ENCODE results near the gene DCAF11. TPM values are rescaled to one million over a fixed set of nuclear protein-coding genes. Genes with fewer than 3 reads are reported as not detected.

Gene DCAF11
- total RNA-seq, 2 donors from 2014 or later = 32.2 to 37.1 TPM

- intact Hi-C loops (cut with DNase I) = no loop called here
- DNase-seq (ENCODE audit: low spot score) = no peak
Measured at GRCh38 chr14:24149302-24149969, 34.9 kb downstream of the DCAF11 start.

- no peak for DNase-seq (ENCODE audit: low spot score)
- intact Hi-C loops (cut with DNase I) = no loop called here
Measured at GRCh38 chr14:24150061-24150460, 35.5 kb downstream of the DCAF11 start.

GRCh38 chr14:24150567-24150966 lies 36.0 kb downstream of the DCAF11 start:
- intact Hi-C loops (cut with DNase I) = no loop called here
- DNase-seq (ENCODE audit: low spot score) = no peak

GRCh38 chr14:24150993-24151392 lies 36.4 kb downstream of the DCAF11 start:
- intact Hi-C loops (cut with DNase I) = no loop called here
- no peak for DNase-seq (ENCODE audit: low spot score)

- DNase-seq (ENCODE audit: low spot score) = no peak
- intact Hi-C loops (cut with DNase I) = no loop called here
Measured at GRCh38 chr14:24151404-24152080, 37.0 kb downstream of the DCAF11 start.

GRCh38 chr14:24155100-24155499 lies 40.5 kb downstream of the DCAF11 start:
- DNase-seq (ENCODE audit: low spot score) = no peak
- intact Hi-C loops (cut with DNase I) = no loop called here

GRCh38 chr14:24156840-24157239 lies 42.3 kb downstream of the DCAF11 start:
- no peak for DNase-seq (ENCODE audit: low spot score)
- intact Hi-C loops (cut with DNase I) = no loop called here

- no peak for DNase-seq (ENCODE audit: low spot score)
- intact Hi-C loops (cut with DNase I) = no loop called here
Measured at GRCh38 chr14:24157331-24157730, 42.8 kb downstream of the DCAF11 start.

GRCh38 chr14:24159777-24160498 lies 45.4 kb downstream of the DCAF11 start:
- intact Hi-C loops (cut with DNase I) = no loop called here
- DNase-seq (ENCODE audit: low spot score) = no peak

- intact Hi-C loops (cut with DNase I) = no loop called here
Measured at GRCh38 chr14:24160499-24160849, 45.9 kb downstream of the DCAF11 start.

GRCh38 chr14:24160850-24161804 lies 46.5 kb downstream of the DCAF11 start, which contains the start of gene IRF9:
IRF9 (plus strand) TSS chr14:24161265; CDS start chr14:24162145, 880 bp downstream.
- intact Hi-C loops (cut with DNase I) = no loop called here
- DNase-seq (ENCODE audit: low spot score) = peak; percentile 98

More at GRCh38 chr14:24160499-24160849, 45.9 kb downstream of the DCAF11 start:
- DNase-seq (ENCODE audit: low spot score) = peak; percentile 52

- intact Hi-C loops (cut with DNase I) = no loop called here
- DNase-seq (ENCODE audit: low spot score) = no peak
Measured at GRCh38 chr14:24162093-24162492, 47.5 kb downstream of the DCAF11 start.

GRCh38 chr14:24164518-24164991 lies 50.0 kb downstream of the DCAF11 start:
- intact Hi-C loops (cut with DNase I) = no loop called here
- no peak for DNase-seq (ENCODE audit: low spot score)

- DNase-seq (ENCODE audit: low spot score) = no peak
- intact Hi-C loops (cut with DNase I) = no loop called here
Measured at GRCh38 chr14:24165785-24166184, 51.2 kb downstream of the DCAF11 start.

- intact Hi-C loops (cut with DNase I) = no loop called here
- DNase-seq (ENCODE audit: low spot score) = no peak
Measured at GRCh38 chr14:24167469-24168114, 53.0 kb downstream of the DCAF11 start.

- DNase-seq (ENCODE audit: low spot score) = peak; percentile 89
- intact Hi-C loops (cut with DNase I) = no loop called here
Measured at GRCh38 chr14:24171422-24172260, 57.1 kb downstream of the DCAF11 start, which contains the start of gene REC8. REC8 (plus strand) TSS chr14:24172080; CDS start chr14:24172553, 473 bp downstream.

- peak; percentile 77 for DNase-seq (ENCODE audit: low spot score)
- intact Hi-C loops (cut with DNase I) = no loop called here
Measured at GRCh38 chr14:24172261-24172860, 57.8 kb downstream of the DCAF11 start.
